ENCODE results near the gene APBA2.

Gene APBA2

GRCh38 chr15:28934645-28935044 lies 48.9 kb downstream of the APBA2 start:
- TF ChIP-seq, protein P1, sequence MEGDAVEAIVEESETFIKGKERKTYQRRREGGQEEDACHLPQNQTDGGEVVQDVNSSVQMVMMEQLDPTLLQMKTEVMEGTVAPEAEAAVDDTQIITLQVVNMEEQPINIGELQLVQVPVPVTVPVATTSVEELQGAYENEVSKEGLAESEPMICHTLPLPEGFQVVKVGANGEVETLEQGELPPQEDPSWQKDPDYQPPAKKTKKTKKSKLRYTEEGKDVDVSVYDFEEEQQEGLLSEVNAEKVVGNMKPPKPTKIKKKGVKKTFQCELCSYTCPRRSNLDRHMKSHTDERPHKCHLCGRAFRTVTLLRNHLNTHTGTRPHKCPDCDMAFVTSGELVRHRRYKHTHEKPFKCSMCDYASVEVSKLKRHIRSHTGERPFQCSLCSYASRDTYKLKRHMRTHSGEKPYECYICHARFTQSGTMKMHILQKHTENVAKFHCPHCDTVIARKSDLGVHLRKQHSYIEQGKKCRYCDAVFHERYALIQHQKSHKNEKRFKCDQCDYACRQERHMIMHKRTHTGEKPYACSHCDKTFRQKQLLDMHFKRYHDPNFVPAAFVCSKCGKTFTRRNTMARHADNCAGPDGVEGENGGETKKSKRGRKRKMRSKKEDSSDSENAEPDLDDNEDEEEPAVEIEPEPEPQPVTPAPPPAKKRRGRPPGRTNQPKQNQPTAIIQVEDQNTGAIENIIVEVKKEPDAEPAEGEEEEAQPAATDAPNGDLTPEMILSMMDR (IDR thresholded peaks at IDR 0.05; ENCODE audit: low read length, missing control alignments) = no peak
- no peak for DNase-seq (ENCODE audit: low read depth)

DNA sequence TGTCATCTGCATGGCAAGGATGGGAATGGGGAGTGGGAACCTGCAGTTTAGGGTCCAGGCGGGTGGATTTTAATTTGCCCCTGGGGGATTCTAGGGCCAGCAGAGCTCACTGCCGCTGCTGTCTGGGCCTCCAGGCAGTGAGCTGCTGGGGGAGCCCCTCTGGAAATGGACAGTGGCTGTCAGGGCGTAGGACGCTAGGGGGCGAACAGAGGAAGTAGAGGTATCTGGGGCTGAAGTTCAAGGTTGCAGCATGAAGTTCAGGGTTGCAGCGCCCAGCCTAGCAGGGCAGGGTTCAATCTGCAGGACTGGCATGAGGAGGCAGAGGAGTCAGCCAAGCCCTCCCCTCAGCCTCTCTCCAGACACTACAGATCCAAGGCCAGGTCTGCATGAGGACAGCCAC lies 49.5 kb downstream of the APBA2 start:
- TF ChIP-seq, protein P1 (IDR thresholded peaks at IDR 0.05; ENCODE audit: low read length, missing control alignments) = peak; percentile 36
- DNase-seq (ENCODE audit: low read depth) = peak; percentile 11
- H3K4me3 ChIP-seq (replicated peaks; ENCODE audit: low read depth, low read length) = no peak overlapping the region

More at GRCh38 chr15:28934645-28935044, 48.9 kb downstream of the APBA2 start:
- H3K4me3 ChIP-seq (replicated peaks; ENCODE audit: low read depth, low read length) = no peak overlapping the region

DNA sequence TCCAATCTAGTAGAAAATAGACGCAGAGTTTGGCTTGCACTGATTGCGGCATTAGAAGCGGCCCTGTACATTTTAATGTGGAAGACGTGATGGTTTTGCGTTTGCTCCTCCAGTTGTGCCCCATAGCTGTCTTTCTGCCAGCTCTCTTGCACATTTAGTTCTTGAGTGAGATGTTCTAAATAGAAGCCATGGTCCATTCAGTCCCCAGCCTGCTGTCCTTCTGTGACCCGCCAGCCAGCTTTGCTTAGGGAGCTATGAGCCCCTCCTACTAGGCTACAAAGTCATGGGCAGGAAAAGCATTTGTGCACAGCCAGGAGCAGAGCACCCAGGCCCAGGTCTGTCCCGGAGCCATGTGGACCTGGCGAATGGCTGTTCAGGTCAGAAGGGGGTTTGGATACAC lies 50.3 kb downstream of the APBA2 start:
- no peak for DNase-seq (ENCODE audit: low read depth)
- TF ChIP-seq, protein P1 (IDR thresholded peaks at IDR 0.05; ENCODE audit: low read length, missing control alignments) = no peak
- H3K4me3 ChIP-seq (replicated peaks; ENCODE audit: low read depth, low read length) = no peak overlapping the region

- DNase-seq (ENCODE audit: low read depth) = no peak
- TF ChIP-seq, protein P1 (IDR thresholded peaks at IDR 0.05; ENCODE audit: low read length, missing control alignments) = no peak
- H3K4me3 ChIP-seq (replicated peaks; ENCODE audit: low read depth, low read length) = no peak overlapping the region
Measured at GRCh38 chr15:28936481-28936881, 50.7 kb downstream of the APBA2 start.

DNA sequence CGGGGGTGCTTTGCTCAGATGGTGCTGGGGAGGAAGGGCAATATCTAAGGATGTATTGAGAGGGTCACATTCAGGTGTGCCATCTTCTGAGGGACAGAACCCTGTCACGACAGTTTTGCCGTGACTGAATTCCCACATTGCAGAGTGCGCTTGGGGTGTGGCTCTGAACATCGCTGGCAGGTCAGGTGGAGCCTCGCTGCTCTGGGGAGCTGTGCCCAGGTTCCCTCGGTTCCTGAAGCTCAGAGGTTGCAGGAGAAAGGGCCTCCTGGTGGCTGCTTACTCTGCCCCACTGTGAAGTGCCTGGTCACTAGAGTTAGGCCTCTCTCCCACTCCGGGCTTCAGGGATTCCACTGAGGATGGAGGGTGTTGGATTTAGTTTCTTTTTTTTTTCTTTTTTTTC lies 51.5 kb downstream of the APBA2 start:
- DNase-seq (ENCODE audit: low read depth) = no peak
- no peak overlapping the region for H3K4me3 ChIP-seq (replicated peaks; ENCODE audit: low read depth, low read length)
- TF ChIP-seq, protein P1 (IDR thresholded peaks at IDR 0.05; ENCODE audit: low read length, missing control alignments) = no peak

GRCh38 chr15:28942046-28942445 lies 56.3 kb downstream of the APBA2 start:
- no peak for DNase-seq (ENCODE audit: low read depth)
- TF ChIP-seq, protein P1 (IDR thresholded peaks at IDR 0.05; ENCODE audit: low read length, missing control alignments) = no peak
- H3K4me3 ChIP-seq (replicated peaks; ENCODE audit: low read depth, low read length) = no peak overlapping the region

GRCh38 chr15:28942571-28942970 lies 56.8 kb downstream of the APBA2 start:
- TF ChIP-seq, protein P1 (IDR thresholded peaks at IDR 0.05; ENCODE audit: low read length, missing control alignments) = no peak
- no peak overlapping the region for H3K4me3 ChIP-seq (replicated peaks; ENCODE audit: low read depth, low read length)
- DNase-seq (ENCODE audit: low read depth) = no peak
